Activated CD4-positive, alpha-beta T cell treated with anti-CD3 and anti-CD28 coated beads, Interleukin-2, amount 10 ng/mL, durations not matched to agents 24 days and 14 days (primary cell): ENCODE measurements around the gene SF3A2. TPM values are rescaled to one million over a fixed set of nuclear protein-coding genes. Genes with fewer than 3 reads are reported as not detected.

Experiments used
- DNase-seq: peaks from one replicate; pipeline ENCODE4 v3.0.0; 2022
- H3K27ac Mint-ChIP-seq: one replicate; pipeline ENCODE4 v1.8.0; 2022; ENCODE audit warnings: mild to moderate bottlenecking, mixed read lengths
- H3K27me3 Mint-ChIP-seq: one replicate; pipeline ENCODE4 v1.8.0; 2022; ENCODE audit warnings: mixed read lengths
- H3K36me3 Mint-ChIP-seq: one replicate; pipeline ENCODE4 v1.8.0; 2022; ENCODE audit warnings: low read depth, mild to moderate bottlenecking, mixed read lengths
- H3K4me1 Mint-ChIP-seq: one replicate; pipeline ENCODE4 v1.8.0; 2021; ENCODE audit warnings: mixed read lengths
- H3K4me3 Mint-ChIP-seq: one replicate; pipeline ENCODE4 v1.8.0; 2022; ENCODE audit warnings: mild to moderate bottlenecking, moderate library complexity, mixed read lengths
- H3K9me3 Mint-ChIP-seq: one replicate; pipeline ENCODE4 v1.8.0; 2021; ENCODE audit warnings: mixed read lengths
- intact Hi-C: fragments of 100-400 bp; cut with micrococcal nuclease; formaldehyde crosslinking; loops from one replicate; pipeline ENCODE4 v1.15.1; 2023
- total RNA-seq: library from RNA; stranded (reverse); gene quantifications from 2 replicates; pipeline ENCODE4 v1.2.3, GENCODE V29; 2022

Gene SF3A2
- total RNA-seq, 1 donor from 2014 or later, result 159 TPM

DNA sequence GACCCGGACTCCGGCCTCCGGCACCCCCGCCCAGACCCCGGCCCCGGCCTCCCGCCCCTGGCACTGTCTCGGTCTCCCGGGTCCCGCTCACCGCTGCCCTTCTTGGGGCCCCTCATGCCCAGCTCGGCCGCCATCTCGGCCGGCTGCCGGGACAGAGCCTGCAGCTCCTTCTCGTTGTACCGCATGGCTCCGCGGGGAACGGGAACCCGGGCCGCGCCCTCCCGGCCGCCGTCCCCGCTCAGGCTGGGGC, 635 bp upstream of the SF3A2 start:
- H3K27ac Mint-ChIP-seq, result peak overlapping the region; percentile 100
- H3K27me3 Mint-ChIP-seq, result peaks cover 2% of the 10 kb centered on the region
- peaks cover 54% of the 10 kb centered on the region for H3K36me3 Mint-ChIP-seq
- intact Hi-C loops, result loop anchor here (1.0 to 5.0 kb wide), 6 partner anchors 33 to 155 kb away; partner anchors contain the start of gene AP3D1
- H3K4me3 Mint-ChIP-seq, result peak overlapping the region; percentile 100
- no peak for DNase-seq
- no peaks in the 10 kb centered on the region for H3K9me3 Mint-ChIP-seq
- peaks cover 50% of the 10 kb centered on the region for H3K4me1 Mint-ChIP-seq

DNA sequence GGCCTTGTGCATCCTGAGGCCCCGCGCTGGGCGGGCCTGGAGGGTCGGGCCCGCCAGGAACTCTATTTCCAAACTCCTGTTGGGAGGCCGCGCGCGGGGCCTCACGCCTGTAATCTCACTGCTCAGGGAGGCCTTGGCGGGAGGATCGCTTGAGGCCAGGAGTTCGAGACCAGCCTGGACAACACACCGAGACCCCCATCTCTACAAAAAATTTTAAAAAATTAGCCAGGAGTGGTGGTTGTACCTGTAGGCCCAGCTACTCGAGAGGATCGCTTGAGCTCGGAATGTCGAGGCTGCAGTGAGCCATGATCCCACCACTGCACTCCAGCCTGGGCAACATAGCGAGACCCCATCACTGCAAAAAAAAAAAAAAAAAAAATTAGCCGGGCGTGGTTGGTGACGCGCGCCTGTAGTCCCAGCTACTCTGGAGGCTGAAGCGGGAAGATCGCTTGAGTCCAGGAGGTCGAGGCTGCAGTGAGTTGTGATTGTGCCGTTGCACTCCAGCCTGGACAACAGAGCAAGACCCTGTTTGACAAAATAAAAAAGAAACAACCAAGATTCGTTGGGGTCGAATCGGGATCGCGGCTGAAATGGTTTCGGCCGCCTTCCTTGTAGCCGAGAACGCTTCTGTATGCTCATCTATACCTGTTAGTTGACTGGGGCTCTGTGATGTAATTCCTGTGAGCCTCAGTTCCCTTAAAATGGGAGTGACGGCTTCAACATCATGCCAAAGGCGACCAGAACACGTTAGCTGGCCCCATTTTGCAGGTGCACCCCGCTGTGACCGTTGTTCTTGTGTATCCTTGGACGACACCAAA, 636 bp downstream of the SF3A2 start:
- intact Hi-C loops, result loop anchor here (5.0 kb wide), 1 partner anchor 70 kb away; no protein-coding TSS in a partner anchor
- Mint-ChIP-seq H3K27ac (peak overlapping the region; percentile 100), H3K27me3 (peaks cover 2% of the 10 kb centered on the region), H3K4me1 (peaks cover 57% of the 10 kb centered on the region), H3K36me3 (peaks cover 53% of the 10 kb centered on the region), H3K4me3 (peak overlapping the region; percentile 100), H3K9me3 (no peaks in the 10 kb centered on the region)
- DNase-seq, result peak; percentile 67

DNA sequence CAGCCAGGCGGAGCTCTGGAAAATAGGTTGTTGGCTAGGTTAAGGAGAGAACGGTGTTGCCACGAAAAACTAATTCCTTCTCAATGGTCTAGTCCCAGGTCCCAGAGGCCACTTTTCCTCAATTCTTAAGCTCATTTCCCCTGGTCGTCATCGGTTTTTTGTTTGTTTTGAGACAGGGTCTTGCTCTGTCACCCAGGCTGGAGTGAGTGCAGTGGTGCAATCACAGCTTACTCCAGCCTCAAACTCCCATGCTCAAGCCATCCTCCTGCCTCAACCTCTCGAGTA, 1.2 kb downstream of the SF3A2 start:
- peaks cover 57% of the 10 kb centered on the region for H3K36me3 Mint-ChIP-seq

DNA sequence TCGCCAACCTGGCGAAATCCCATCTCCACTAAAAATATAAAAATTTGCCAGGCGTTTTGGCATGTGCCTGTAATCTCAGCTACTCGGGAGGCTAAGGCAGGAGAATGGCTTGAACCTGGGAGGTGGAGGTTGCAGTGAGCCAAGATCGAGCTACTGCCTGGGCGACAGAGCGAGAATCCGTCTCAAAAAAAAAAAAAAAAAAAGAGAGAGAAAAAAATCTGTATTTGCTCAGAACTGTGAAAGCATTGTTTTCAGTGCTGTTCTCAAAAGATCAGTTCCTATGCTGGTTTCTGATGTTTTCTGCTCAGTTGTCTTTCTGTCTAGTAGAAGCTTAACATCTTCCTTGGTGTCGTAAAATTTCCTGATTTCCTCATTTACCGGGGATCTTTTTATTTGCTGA, 2.5 kb downstream of the SF3A2 start:
- Mint-ChIP-seq H3K4me1 (peaks cover 59% of the 10 kb centered on the region), H3K9me3 (no peaks in the 10 kb centered on the region), H3K36me3 (peaks cover 50% of the 10 kb centered on the region), H3K4me3 (peak overlapping the region; percentile 100), H3K27ac (peak overlapping the region; percentile 100), H3K27me3 (peaks cover 2% of the 10 kb centered on the region)
- intact Hi-C loops, result loop anchor here (5.0 kb wide), 1 partner anchor 72 kb away; no protein-coding TSS in a partner anchor
- DNase-seq, result no peak

More for the DNA sequence above, 1.2 kb downstream of the SF3A2 start:
- Mint-ChIP-seq H3K27me3 (peaks cover 2% of the 10 kb centered on the region), H3K9me3 (no peaks in the 10 kb centered on the region), H3K4me1 (peaks cover 62% of the 10 kb centered on the region), H3K27ac (peak overlapping the region; percentile 100), H3K4me3 (peak overlapping the region; percentile 100)
- no peak for DNase-seq
- intact Hi-C loops, result loop anchor here (5.0 kb wide), 1 partner anchor 71 kb away; no protein-coding TSS in a partner anchor

DNA sequence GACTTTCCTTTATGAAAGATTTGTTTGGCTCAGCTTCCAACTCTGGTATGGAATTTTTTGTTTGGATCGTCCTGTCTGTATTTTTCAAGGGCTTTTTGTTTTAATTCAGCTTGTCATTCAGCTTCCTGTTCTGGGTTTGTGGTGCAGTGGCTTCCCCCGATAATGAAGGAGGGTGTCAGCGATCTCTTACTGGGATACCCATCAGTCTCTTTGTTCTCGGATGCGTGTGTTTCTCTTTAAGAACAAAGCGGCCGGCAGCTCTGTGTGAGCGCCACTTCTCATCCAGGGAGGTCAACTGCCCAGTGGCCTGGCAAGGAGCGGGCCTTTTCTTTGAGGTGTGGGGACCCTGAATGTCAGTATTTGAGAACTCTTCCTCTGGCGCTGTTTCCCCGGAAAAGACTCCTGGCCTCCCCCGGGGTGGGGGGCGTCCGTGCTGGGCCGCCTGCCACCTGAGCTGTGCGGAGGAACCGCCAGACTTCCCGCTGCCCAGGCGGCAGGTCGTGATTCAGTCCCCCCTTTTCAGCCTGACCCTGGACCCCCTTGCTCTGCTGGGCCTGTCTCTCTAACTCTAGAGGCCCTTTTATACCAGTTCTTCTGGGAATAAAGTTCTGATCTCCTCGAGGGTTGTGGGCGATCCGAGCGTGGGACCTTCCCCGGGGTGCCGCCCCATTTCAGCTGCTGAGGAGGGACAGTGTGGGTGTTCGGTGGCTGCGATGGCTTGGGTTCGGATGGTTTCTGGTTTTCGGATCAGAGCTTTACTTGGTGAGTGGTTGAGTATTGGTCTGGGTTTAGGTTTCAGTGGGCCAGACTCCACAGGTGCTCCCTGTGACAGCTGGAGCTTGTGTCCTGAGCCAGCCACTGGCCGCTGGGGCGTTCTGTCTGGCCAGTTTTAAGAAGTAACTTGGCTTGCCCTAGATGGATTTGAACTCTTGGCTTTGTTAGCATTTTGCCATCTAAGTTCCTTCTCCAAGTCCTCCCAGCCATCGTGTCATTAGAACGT, 3.4 kb downstream of the SF3A2 start:
- Mint-ChIP-seq H3K27ac (peak overlapping the region; percentile 84), H3K27me3 (peaks cover 2% of the 10 kb centered on the region), H3K4me1 (peaks cover 53% of the 10 kb centered on the region), H3K36me3 (peaks cover 51% of the 10 kb centered on the region), H3K4me3 (peak overlapping the region; percentile 100), H3K9me3 (no peaks in the 10 kb centered on the region)
- intact Hi-C loops, result loop anchor here (5.0 kb wide), 1 partner anchor 73 kb away; no protein-coding TSS in a partner anchor
- peak; percentile 82 for DNase-seq

DNA sequence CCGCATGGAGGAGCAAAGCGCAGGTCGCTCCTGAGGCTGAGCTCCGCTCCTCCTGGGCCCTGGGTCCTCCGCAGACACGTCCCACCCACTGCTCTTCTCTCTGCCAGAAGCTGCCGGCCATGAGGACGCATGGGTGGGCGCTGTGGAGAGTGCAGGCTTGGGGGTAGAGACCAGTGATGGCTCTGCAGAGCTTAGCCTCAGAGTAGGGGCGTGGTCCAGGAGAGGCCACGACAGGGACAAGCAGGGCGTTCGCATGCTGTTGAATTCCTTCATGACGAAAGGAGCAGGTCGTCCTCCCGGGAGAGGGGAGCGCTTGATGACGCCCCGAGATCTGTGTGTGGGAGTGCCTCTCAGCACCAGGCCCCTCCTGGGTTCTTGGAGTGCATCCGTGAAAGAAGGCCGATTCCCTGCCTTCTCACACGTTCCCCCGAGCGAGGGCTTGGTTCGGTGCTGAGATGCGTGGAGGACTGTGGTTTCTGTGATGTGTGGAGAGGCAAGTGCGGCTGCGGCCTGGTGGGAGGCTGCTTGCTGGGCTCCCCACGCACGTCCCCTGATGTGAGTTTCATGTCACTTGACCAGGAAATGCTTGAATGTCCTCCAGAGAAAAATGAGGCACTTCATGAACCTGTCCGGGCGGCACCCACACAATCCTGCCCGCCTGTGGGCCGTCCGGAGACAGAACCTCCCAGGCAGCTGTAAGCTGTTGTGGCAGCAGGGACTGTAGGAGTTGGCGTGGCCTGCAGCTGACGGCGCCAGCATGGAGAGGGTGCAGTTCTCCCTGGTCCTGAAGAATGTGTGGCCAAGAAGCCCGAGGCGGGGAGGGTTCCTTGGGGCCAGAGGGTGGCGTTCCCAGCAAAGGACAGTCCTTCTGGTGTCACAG, 4.5 kb downstream of the SF3A2 start:
- intact Hi-C loops, result no loop called here

DNA sequence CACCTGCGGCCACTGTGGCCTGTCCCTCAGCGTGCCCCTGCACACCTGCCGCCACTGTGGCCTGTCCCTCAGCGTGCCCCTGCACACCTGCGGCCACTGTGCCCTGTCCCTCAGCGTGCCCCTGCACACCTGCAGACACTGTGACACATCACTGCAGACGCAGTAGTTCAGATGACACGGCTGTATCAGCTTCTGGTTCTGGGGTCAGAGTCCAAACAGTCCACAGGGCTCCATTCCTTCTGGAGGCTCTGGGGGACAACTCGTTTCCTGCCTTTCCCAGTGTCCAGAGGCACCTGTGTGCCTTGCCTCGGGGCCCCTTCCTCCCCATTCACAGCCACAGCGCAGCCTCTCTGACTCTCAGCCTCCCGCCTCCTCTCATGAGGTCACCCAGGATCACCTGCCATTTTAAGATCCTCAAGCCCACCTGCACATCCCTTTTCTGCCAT, 5.5 kb downstream of the SF3A2 start:
- H3K36me3 Mint-ChIP-seq, result peaks cover 45% of the 10 kb centered on the region
- H3K27ac Mint-ChIP-seq, result peak overlapping the region; percentile 37
- no peaks in the 10 kb centered on the region for H3K27me3 Mint-ChIP-seq
- intact Hi-C loops, result no loop called here
- DNase-seq, result no peak
- H3K9me3 Mint-ChIP-seq, result no peaks in the 10 kb centered on the region
- H3K4me1 Mint-ChIP-seq, result peaks cover 44% of the 10 kb centered on the region
- no peak overlapping the region for H3K4me3 Mint-ChIP-seq

More for the DNA sequence above, 4.5 kb downstream of the SF3A2 start:
- DNase-seq, result no peak
- H3K4me1 Mint-ChIP-seq, result peaks cover 50% of the 10 kb centered on the region
- H3K27ac Mint-ChIP-seq, result peak overlapping the region; percentile 56
- peaks cover 52% of the 10 kb centered on the region for H3K36me3 Mint-ChIP-seq
- no peaks in the 10 kb centered on the region for H3K9me3 Mint-ChIP-seq
- H3K27me3 Mint-ChIP-seq, result peaks cover 2% of the 10 kb centered on the region
- H3K4me3 Mint-ChIP-seq, result peak overlapping the region; percentile 100

DNA sequence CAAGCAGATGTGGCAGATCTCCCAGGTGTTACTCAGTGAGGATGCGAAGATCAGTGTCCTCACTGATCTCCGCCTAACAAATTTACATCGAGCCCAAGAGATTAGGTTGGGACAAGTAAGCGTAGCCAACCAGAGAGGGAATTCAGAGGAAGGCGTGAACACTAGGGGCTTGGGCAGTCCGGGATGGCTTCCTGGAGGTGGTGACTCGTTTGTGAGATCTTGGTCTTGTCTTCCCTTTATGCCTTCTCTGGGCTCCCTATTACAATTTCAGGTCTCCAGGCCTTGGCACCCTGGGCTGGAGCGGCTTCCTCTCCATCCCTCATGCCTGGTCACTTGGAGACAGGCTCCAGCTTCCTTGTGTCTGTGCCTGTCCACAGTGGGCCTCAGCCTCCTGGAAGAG, 6.2 kb downstream of the SF3A2 start:
- peaks cover 39% of the 10 kb centered on the region for H3K36me3 Mint-ChIP-seq
- H3K4me3 Mint-ChIP-seq, result no peak overlapping the region
- no peak overlapping the region for H3K27ac Mint-ChIP-seq
- intact Hi-C loops, result no loop called here
- H3K4me1 Mint-ChIP-seq, result peaks cover 40% of the 10 kb centered on the region
- no peaks in the 10 kb centered on the region for H3K27me3 Mint-ChIP-seq
- no peak for DNase-seq
- no peaks in the 10 kb centered on the region for H3K9me3 Mint-ChIP-seq

DNA sequence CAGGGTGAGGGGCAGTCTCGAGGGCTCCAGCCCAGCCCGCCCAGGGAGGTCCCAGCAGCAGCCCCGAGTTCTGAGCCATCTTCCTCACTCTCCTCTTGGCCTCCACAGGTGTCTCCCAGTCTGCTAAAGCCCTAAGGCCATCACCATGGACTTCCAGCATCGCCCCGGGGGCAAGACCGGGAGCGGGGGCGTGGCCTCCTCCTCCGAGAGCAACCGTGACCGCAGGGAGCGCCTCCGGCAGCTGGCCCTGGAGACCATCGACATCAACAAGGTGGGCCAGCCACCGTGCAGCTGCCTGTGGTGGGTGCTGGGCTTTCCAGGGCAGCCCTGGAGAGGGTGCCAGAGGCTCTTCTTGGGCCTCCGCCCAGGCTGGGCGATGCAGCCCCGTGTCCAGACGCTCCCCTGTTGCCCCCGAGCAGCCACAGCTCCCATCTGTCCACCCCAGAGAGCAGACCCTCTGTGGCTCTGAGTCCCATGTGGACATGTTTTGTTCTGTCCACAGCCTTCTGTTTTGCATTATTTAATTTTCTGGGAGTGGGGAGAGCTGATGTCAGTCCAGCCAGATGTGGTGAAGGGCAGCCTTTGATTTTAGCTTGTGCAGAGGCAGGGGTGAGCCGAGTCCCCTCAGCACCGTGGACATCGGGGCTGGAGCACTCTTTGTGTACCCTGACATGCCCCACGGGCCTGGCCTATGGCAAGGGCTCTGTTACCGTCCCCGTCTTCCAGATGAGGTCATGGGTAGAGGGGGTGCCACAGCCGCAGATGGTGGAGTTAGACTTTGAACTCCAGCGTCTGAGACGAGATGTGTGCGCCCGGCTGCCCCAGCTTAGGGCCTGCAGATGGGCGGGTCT, 6.9 kb downstream of the SF3A2 start:
- no peak for DNase-seq
- intact Hi-C loops, result no loop called here
- H3K4me3 Mint-ChIP-seq, result no peak overlapping the region
- H3K27me3 Mint-ChIP-seq, result no peaks in the 10 kb centered on the region
- no peaks in the 10 kb centered on the region for H3K9me3 Mint-ChIP-seq
- H3K27ac Mint-ChIP-seq, result no peak overlapping the region
- H3K4me1 Mint-ChIP-seq, result peaks cover 33% of the 10 kb centered on the region
- peaks cover 35% of the 10 kb centered on the region for H3K36me3 Mint-ChIP-seq

DNA sequence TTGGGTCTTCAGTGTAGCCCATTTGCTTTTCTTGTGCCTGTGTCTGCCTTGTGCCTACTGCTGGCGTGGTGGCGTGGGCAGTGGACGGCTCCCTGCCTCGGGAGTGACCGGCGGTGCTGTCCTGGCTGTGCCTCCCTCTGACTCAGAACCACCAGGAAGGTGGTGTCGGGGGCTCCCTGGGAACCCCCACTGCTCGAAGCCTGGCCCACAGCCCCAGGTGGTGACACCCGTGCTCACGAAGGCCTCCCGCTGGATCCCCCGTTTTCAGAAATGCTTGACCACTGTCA, 7.4 kb downstream of the SF3A2 start:
- Mint-ChIP-seq H3K4me1 (peaks cover 28% of the 10 kb centered on the region), H3K4me3 (no peak overlapping the region), H3K9me3 (no peaks in the 10 kb centered on the region), H3K36me3 (peaks cover 37% of the 10 kb centered on the region), H3K27me3 (no peaks in the 10 kb centered on the region), H3K27ac (no peak overlapping the region)
- intact Hi-C loops, result no loop called here
- DNase-seq, result no peak

DNA sequence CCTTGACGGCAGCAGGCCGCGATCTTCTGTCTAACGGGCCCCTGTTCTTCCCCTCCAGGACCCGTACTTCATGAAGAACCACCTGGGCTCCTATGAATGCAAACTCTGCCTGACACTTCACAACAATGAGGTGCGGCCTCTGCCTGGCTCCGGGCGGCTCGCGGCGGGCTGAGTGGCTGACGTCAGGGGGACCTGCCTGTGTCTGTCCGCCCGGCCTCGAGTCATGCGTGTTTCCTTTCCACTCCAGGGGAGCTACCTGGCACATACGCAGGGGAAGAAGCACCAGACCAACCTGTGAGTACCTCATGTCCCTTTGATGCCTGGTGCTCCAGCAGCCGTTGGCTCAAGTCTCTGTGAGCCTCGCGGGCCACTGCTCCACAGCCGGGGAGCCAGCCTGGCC, 7.9 kb downstream of the SF3A2 start:
- intact Hi-C loops, result no loop called here
- DNase-seq, result no peak
- no peak overlapping the region for H3K4me3 Mint-ChIP-seq
- H3K4me1 Mint-ChIP-seq, result peaks cover 26% of the 10 kb centered on the region
- H3K27me3 Mint-ChIP-seq, result no peaks in the 10 kb centered on the region
- H3K9me3 Mint-ChIP-seq, result no peaks in the 10 kb centered on the region
- H3K27ac Mint-ChIP-seq, result no peak overlapping the region
- peaks cover 35% of the 10 kb centered on the region for H3K36me3 Mint-ChIP-seq

DNA sequence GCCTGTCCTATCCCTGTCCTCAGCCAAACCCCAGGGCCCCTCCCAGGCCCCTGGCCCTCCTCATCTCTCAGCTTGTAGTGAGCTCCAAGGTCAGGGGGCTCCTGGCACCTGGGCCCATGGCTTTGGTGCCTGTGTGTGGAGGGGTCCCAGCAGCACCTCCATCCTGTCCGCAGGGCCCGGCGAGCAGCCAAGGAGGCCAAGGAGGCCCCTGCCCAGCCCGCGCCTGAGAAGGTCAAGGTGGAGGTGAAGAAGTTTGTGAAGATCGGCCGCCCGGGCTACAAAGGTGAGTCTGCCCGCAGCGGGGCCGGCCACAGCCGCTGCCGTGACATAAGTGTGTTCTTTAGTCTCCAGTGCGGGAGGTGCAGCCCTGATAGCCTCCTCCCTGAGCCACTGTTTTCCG, 8.6 kb downstream of the SF3A2 start:
- DNase-seq, result no peak
- H3K9me3 Mint-ChIP-seq, result no peaks in the 10 kb centered on the region
- H3K36me3 Mint-ChIP-seq, result peaks cover 31% of the 10 kb centered on the region
- H3K4me3 Mint-ChIP-seq, result no peak overlapping the region
- H3K27ac Mint-ChIP-seq, result no peak overlapping the region
- intact Hi-C loops, result no loop called here
- peaks cover 19% of the 10 kb centered on the region for H3K4me1 Mint-ChIP-seq
- no peaks in the 10 kb centered on the region for H3K27me3 Mint-ChIP-seq
